ENCODE data around the gene AAMDC.

DNA sequence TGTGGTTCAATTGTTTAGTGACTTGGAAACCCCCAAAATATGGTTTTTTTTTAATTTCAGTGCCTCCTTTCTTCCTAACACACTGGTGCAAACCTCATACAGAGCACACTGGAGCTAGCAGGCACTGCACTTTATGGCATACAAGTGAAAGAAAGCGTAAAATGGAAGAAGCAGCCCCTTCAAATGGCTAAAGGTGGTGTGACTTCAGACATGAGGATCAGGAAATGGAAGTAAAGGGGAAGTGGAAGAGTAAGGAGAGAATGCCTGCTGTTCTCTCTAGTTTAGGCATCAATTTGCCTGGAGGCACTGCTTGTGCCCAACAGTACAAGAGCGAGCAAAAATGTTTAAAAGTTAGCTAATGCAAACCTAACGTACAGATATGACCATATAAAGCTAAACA lies 6.1 kb upstream of the AAMDC start:
- TF ChIP-seq, protein P1, sequence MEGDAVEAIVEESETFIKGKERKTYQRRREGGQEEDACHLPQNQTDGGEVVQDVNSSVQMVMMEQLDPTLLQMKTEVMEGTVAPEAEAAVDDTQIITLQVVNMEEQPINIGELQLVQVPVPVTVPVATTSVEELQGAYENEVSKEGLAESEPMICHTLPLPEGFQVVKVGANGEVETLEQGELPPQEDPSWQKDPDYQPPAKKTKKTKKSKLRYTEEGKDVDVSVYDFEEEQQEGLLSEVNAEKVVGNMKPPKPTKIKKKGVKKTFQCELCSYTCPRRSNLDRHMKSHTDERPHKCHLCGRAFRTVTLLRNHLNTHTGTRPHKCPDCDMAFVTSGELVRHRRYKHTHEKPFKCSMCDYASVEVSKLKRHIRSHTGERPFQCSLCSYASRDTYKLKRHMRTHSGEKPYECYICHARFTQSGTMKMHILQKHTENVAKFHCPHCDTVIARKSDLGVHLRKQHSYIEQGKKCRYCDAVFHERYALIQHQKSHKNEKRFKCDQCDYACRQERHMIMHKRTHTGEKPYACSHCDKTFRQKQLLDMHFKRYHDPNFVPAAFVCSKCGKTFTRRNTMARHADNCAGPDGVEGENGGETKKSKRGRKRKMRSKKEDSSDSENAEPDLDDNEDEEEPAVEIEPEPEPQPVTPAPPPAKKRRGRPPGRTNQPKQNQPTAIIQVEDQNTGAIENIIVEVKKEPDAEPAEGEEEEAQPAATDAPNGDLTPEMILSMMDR (conservative IDR thresholded peaks at IDR 0.05; ENCODE audit: low read depth, low read length), result no peak
- no peak for TF ChIP-seq EZH2 (IDR thresholded peaks at IDR 0.05; ENCODE audit: borderline replicate concordance, low read depth, low read length, poor library complexity, severe bottlenecking)
